GM18508 (cell line): ENCODE data around the gene ACOX2.

Source experiments
- ATAC-seq: cut with Tn5 transposase; IDR thresholded peaks from one replicate; pipeline ENCODE4 v1.9.1; 2021; ENCODE audit warnings: moderate number of reproducible peaks; ENCODE audit not compliant: insufficient read depth, unreplicated experiment

Gene ACOX2

GRCh38 chr3:58482917-58483636 lies 53.9 kb downstream of the ACOX2 start:
- no peak for ATAC-seq

- no peak for ATAC-seq
These were observed 56.7 kb downstream of the ACOX2 start for GRCh38 chr3:58480309-58480708.

GRCh38 chr3:58478781-58479180 lies 58.2 kb downstream of the ACOX2 start:
- ATAC-seq = no peak

GRCh38 chr3:58474967-58475578 lies 61.9 kb downstream of the ACOX2 start:
- no peak for ATAC-seq

- no peak for ATAC-seq
These were observed 62.6 kb downstream of the ACOX2 start for GRCh38 chr3:58474348-58474911.

GRCh38 chr3:58473275-58473674 lies 63.7 kb downstream of the ACOX2 start:
- no peak for ATAC-seq

- ATAC-seq = no peak
These were observed 65.7 kb downstream of the ACOX2 start for GRCh38 chr3:58471025-58471887.

GRCh38 chr3:58470363-58471024 lies 66.5 kb downstream of the ACOX2 start:
- no peak for ATAC-seq

GRCh38 chr3:58469096-58469495 lies 67.9 kb downstream of the ACOX2 start:
- ATAC-seq = no peak

GRCh38 chr3:58466899-58467563 lies 70.0 kb downstream of the ACOX2 start:
- ATAC-seq = no peak

- ATAC-seq = no peak
These were observed 72.1 kb downstream of the ACOX2 start for GRCh38 chr3:58464866-58465265.

GRCh38 chr3:58463942-58464271 lies 73.1 kb downstream of the ACOX2 start:
- no peak for ATAC-seq

GRCh38 chr3:58463181-58463941 lies 73.6 kb downstream of the ACOX2 start:
- no peak for ATAC-seq

GRCh38 chr3:58462829-58463180 lies 74.2 kb downstream of the ACOX2 start:
- no peak for ATAC-seq

- no peak for ATAC-seq
These were observed 77.8 kb downstream of the ACOX2 start for GRCh38 chr3:58459160-58459559.
